ENCODE results near the gene MCFD2. TPM values are rescaled to one million over a fixed set of nuclear protein-coding genes. Genes with fewer than 3 reads are reported as not detected.

Gene MCFD2
- total RNA-seq, 1 donor from 2014 or later: 82.0 TPM

- Mint-ChIP-seq H3K27me3 (ENCODE audit: low read depth) (peaks cover 13% of the 10 kb centered on the region), H3K9me3 (peaks cover 9% of the 10 kb centered on the region), H3K4me1 (peaks cover 19% of the 10 kb centered on the region), H3K4me3 (no peak overlapping the region), H3K27ac (peak overlapping the region; percentile 75), H3K36me3 (peaks cover 2% of the 10 kb centered on the region)
- no peak for DNase-seq (ENCODE audit: low spot score in 2 of 2, unreplicated experiment in 2 of 2)
- TF ChIP-seq CTCF (IDR thresholded peaks at IDR 0.05; ENCODE audit: unreplicated experiment): no peak
These were observed 28.3 kb downstream of the MCFD2 start for GRCh38 chr2:46887028-46887885.

- H3K9me3 Mint-ChIP-seq: peaks cover 9% of the 10 kb centered on the region
- peaks cover 25% of the 10 kb centered on the region for H3K4me1 Mint-ChIP-seq
- peaks cover 2% of the 10 kb centered on the region for H3K36me3 Mint-ChIP-seq
- H3K27me3 Mint-ChIP-seq (ENCODE audit: low read depth): peaks cover 13% of the 10 kb centered on the region
- TF ChIP-seq CTCF (IDR thresholded peaks at IDR 0.05; ENCODE audit: unreplicated experiment): no peak
- no peak for DNase-seq (ENCODE audit: low spot score in 2 of 2, unreplicated experiment in 2 of 2)
- peak overlapping the region; percentile 75 for H3K27ac Mint-ChIP-seq
- H3K4me3 Mint-ChIP-seq: no peak overlapping the region
These were observed 29.2 kb downstream of the MCFD2 start for GRCh38 chr2:46886268-46887027.

GRCh38 chr2:46885376-46885775, 30.2 kb downstream of the MCFD2 start:
- H3K4me1 Mint-ChIP-seq: peaks cover 26% of the 10 kb centered on the region
- no peak for DNase-seq (ENCODE audit: low spot score in 2 of 2, unreplicated experiment in 2 of 2)
- H3K27me3 Mint-ChIP-seq (ENCODE audit: low read depth): peaks cover 13% of the 10 kb centered on the region
- TF ChIP-seq CTCF (IDR thresholded peaks at IDR 0.05; ENCODE audit: unreplicated experiment): no peak
- H3K36me3 Mint-ChIP-seq: peaks cover 2% of the 10 kb centered on the region
- no peak overlapping the region for H3K4me3 Mint-ChIP-seq
- peaks cover 9% of the 10 kb centered on the region for H3K9me3 Mint-ChIP-seq
- H3K27ac Mint-ChIP-seq: no peak overlapping the region

GRCh38 chr2:46879511-46879910, 36.1 kb downstream of the MCFD2 start:
- H3K4me1 Mint-ChIP-seq: peaks cover 15% of the 10 kb centered on the region
- TF ChIP-seq CTCF (IDR thresholded peaks at IDR 0.05; ENCODE audit: unreplicated experiment): no peak
- no peaks in the 10 kb centered on the region for H3K36me3 Mint-ChIP-seq
- H3K4me3 Mint-ChIP-seq: no peak overlapping the region
- H3K27me3 Mint-ChIP-seq (ENCODE audit: low read depth): peaks cover 6% of the 10 kb centered on the region
- DNase-seq (ENCODE audit: low spot score in 2 of 2, unreplicated experiment in 2 of 2): no peak
- no peak overlapping the region for H3K27ac Mint-ChIP-seq
- no peaks in the 10 kb centered on the region for H3K9me3 Mint-ChIP-seq

- no peak for TF ChIP-seq CTCF (IDR thresholded peaks at IDR 0.05; ENCODE audit: unreplicated experiment)
- no peaks in the 10 kb centered on the region for H3K9me3 Mint-ChIP-seq
- H3K36me3 Mint-ChIP-seq: no peaks in the 10 kb centered on the region
- no peak for DNase-seq (ENCODE audit: low spot score in 2 of 2, unreplicated experiment in 2 of 2)
- peaks cover 17% of the 10 kb centered on the region for H3K4me1 Mint-ChIP-seq
- no peak overlapping the region for H3K27ac Mint-ChIP-seq
- H3K4me3 Mint-ChIP-seq: no peak overlapping the region
- H3K27me3 Mint-ChIP-seq (ENCODE audit: low read depth): peaks cover 1% of the 10 kb centered on the region
These were observed 36.7 kb downstream of the MCFD2 start for GRCh38 chr2:46878886-46879285.
